Measurements from ENCODE around the gene LTBP1.

DNA sequence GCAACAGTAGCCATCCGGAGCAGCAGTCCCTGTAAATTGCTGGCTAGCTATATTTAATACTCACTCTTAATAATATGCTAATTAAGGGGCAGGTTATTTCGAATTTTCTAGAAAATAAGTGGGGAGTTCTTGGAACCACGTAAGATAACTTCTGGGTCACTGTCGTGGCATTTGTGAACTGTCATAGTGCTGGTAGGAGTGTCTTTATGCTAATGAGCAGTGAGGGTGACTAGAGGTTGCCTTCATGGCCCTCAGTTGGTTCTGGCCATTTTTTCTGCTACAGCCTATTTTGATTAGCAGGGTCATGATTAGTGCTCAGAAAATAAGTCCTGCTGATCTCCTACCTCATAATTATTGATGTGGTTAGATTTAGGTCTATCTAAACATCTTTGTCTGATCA, 279.8 kb downstream of the LTBP1 start:
- TF ChIP-seq POLR2A (IDR thresholded peaks at IDR 0.05) (no peak), CTCF (IDR thresholded peaks at IDR 0.05) (no peak)

Measured in ovary (tissue), 3 donors.